ENCODE data around the gene CPB2. TPM values are rescaled to one million over a fixed set of nuclear protein-coding genes. Genes with fewer than 3 reads are reported as not detected.

Gene CPB2
- total RNA-seq, 2 donors from 2014 or later, result not detected

DNA sequence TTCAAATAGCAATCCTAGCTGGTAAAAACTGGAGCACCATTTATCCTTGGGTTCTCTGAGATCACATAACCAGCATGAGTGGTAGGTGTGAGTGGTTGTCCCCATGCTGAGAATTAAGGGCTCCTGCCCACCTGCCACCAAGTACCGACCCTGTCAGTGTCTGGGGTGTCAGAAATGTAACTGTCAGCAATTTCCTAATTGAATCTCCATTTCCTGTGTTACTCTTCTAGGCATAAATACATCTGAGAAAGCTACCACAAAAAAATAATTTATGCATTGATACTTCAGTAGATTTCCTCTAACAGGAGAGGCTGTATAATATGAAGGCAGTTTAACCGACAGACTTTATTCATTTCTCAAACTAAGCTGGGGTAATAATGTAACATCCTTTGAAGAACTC, 25.1 kb downstream of the CPB2 start:
- Mint-ChIP-seq H3K27me3 (ENCODE audit: insufficient read depth) (no peaks in the 10 kb centered on the region), H3K36me3 (ENCODE audit: low read depth) (no peaks in the 10 kb centered on the region), H3K27ac (no peak overlapping the region), H3K4me3 (no peak overlapping the region), H3K9me3 (peaks cover 1% of the 10 kb centered on the region), H3K4me1 (peaks cover 6% of the 10 kb centered on the region)
- TF ChIP-seq, protein P1, sequence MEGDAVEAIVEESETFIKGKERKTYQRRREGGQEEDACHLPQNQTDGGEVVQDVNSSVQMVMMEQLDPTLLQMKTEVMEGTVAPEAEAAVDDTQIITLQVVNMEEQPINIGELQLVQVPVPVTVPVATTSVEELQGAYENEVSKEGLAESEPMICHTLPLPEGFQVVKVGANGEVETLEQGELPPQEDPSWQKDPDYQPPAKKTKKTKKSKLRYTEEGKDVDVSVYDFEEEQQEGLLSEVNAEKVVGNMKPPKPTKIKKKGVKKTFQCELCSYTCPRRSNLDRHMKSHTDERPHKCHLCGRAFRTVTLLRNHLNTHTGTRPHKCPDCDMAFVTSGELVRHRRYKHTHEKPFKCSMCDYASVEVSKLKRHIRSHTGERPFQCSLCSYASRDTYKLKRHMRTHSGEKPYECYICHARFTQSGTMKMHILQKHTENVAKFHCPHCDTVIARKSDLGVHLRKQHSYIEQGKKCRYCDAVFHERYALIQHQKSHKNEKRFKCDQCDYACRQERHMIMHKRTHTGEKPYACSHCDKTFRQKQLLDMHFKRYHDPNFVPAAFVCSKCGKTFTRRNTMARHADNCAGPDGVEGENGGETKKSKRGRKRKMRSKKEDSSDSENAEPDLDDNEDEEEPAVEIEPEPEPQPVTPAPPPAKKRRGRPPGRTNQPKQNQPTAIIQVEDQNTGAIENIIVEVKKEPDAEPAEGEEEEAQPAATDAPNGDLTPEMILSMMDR (conservative IDR thresholded peaks at IDR 0.05), result no peak
- no peaks in the 10 kb centered on the region for H3K4me1 ChIP-seq (ENCODE audit: control insufficient read depth, insufficient read depth, low read length)
- no peak overlapping the region for H3K9ac ChIP-seq (ENCODE audit: extremely low read depth, low read length, poor library complexity, severe bottlenecking)
- H3K27me3 ChIP-seq (ENCODE audit: control insufficient read depth, insufficient read depth, low read length, poor library complexity, severe bottlenecking), result no peaks in the 10 kb centered on the region
- 98% methylated on average over 2 of the region's 2 CpGs; no CpG with 5 or more reads in 1 of the 2 experiments for WGBS, 2 experiments (ENCODE audit: insufficient coverage in 1 of 2, insufficient read length in 1 of 2)
- DNase-seq, result no peak
- no peaks in the 10 kb centered on the region for H3K36me3 ChIP-seq (ENCODE audit: control insufficient read depth, insufficient read depth, low read length)
- H3K9me3 ChIP-seq (ENCODE audit: control insufficient read depth, low read length), result no peaks in the 10 kb centered on the region
- no peak overlapping the region for H3K4me3 ChIP-seq (ENCODE audit: low read length)
- no peak overlapping the region for H3K27ac ChIP-seq (ENCODE audit: low read depth, low read length)

DNA sequence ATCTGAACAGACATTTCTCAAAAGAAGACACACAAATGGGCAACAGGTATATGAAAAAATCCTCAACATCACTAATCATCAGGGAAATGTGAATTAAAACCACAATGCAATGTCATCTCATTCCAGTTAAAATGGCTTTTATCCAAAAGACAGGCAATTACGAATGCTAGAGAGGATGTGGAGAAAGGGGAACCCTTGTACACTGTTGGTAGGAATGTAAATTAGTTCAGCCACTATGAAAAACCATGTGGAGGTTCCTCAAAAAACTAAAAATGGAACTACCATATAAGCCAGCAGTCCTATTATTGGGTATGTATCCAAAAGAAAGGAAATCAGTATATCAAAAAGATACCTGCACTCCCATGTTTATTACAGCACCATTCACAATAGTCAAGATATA, 27.6 kb downstream of the CPB2 start:
- Mint-ChIP-seq H3K36me3 (ENCODE audit: low read depth) (no peaks in the 10 kb centered on the region), H3K9me3 (peaks cover 6% of the 10 kb centered on the region), H3K27me3 (ENCODE audit: insufficient read depth) (no peaks in the 10 kb centered on the region), H3K4me3 (no peak overlapping the region), H3K4me1 (peaks cover 6% of the 10 kb centered on the region), H3K27ac (no peak overlapping the region)
- Histone ChIP-seq H3K27ac (ENCODE audit: low read depth, low read length) (no peak overlapping the region), H3K9me3 (ENCODE audit: control insufficient read depth, low read length) (no peaks in the 10 kb centered on the region), H3K27me3 (ENCODE audit: control insufficient read depth, insufficient read depth, low read length, poor library complexity, severe bottlenecking) (no peaks in the 10 kb centered on the region), H3K4me3 (ENCODE audit: low read length) (no peak overlapping the region), H3K4me1 (ENCODE audit: control insufficient read depth, insufficient read depth, low read length) (no peaks in the 10 kb centered on the region), H3K36me3 (ENCODE audit: control insufficient read depth, insufficient read depth, low read length) (no peaks in the 10 kb centered on the region), H3K9ac (ENCODE audit: extremely low read depth, low read length, poor library complexity, severe bottlenecking) (no peak overlapping the region)
- WGBS, 2 experiments (ENCODE audit: insufficient coverage in 1 of 2, insufficient read length in 1 of 2), result 91% methylated on average over 1 of the region's 1 CpG; no CpG with 5 or more reads in 1 of the 2 experiments
- no peak for DNase-seq
- TF ChIP-seq, protein P1 (conservative IDR thresholded peaks at IDR 0.05), result no peak

DNA sequence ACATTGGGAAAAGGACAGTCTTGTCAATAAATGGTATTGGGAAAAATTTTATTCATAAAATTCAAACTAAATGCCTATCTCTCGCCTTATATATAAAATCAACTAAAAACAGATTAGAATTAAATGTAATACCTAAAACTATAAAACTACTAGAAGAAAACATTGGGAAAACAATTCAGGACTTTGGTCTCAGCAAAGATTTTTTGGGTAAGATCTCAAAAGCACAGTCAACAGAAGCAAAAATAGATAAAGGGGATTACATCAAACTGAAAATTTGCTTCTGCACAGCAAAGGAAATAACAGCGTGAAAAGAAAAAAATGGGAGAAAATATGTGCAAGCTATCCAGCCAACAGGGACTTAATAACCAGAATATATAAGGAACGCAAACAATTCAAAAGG, 28.0 kb downstream of the CPB2 start:
- H3K4me3 Mint-ChIP-seq, result no peak overlapping the region
- H3K4me1 ChIP-seq (ENCODE audit: control insufficient read depth, insufficient read depth, low read length), result no peaks in the 10 kb centered on the region
- H3K9me3 ChIP-seq (ENCODE audit: control insufficient read depth, low read length), result no peaks in the 10 kb centered on the region
- H3K27ac Mint-ChIP-seq, result no peak overlapping the region
- DNase-seq, result no peak
- H3K9ac ChIP-seq (ENCODE audit: extremely low read depth, low read length, poor library complexity, severe bottlenecking), result no peak overlapping the region
- H3K9me3 Mint-ChIP-seq, result peaks cover 6% of the 10 kb centered on the region
- H3K4me3 ChIP-seq (ENCODE audit: low read length), result no peak overlapping the region
- no peaks in the 10 kb centered on the region for H3K36me3 ChIP-seq (ENCODE audit: control insufficient read depth, insufficient read depth, low read length)
- H3K36me3 Mint-ChIP-seq (ENCODE audit: low read depth), result no peaks in the 10 kb centered on the region
- TF ChIP-seq, protein P1 (conservative IDR thresholded peaks at IDR 0.05), result no peak
- H3K27me3 ChIP-seq (ENCODE audit: control insufficient read depth, insufficient read depth, low read length, poor library complexity, severe bottlenecking), result no peaks in the 10 kb centered on the region
- H3K27me3 Mint-ChIP-seq (ENCODE audit: insufficient read depth), result no peaks in the 10 kb centered on the region
- H3K27ac ChIP-seq (ENCODE audit: low read depth, low read length), result no peak overlapping the region
- peaks cover 6% of the 10 kb centered on the region for H3K4me1 Mint-ChIP-seq
- 90 to 91% methylated on average over 2 of the region's 3 CpGs for WGBS, 2 experiments (ENCODE audit: insufficient coverage in 1 of 2, insufficient read length in 1 of 2)
